Brain microvascular endothelial cell (primary cell): ENCODE measurements around the gene BTRC.
A peak's percentile ranks its signal among the peaks of the same experiment; 100 is the strongest.

Experiments
- DNase-seq: peaks from one replicate; pipeline ENCODE4 v3.0.0-alpha.2; 2020
- H3K27ac ChIP-seq: fragments of 250-450 bp; sonication (Bioruptor Pico); 2 replicates; pipeline ENCODE4 v1.5.1; 2020; ENCODE audit warnings: mild to moderate bottlenecking, moderate library complexity
- H3K27me3 ChIP-seq: fragments of 250-450 bp; sonication (Bioruptor Pico); replicated peaks from 2 replicates; pipeline ENCODE4 v1.5.1; 2020; ENCODE audit warnings: mild to moderate bottlenecking
- H3K36me3 ChIP-seq: fragments of 250-450 bp; sonication (Bioruptor Pico); replicated peaks from 2 replicates; pipeline ENCODE4 v1.5.1; 2020; ENCODE audit warnings: mild to moderate bottlenecking
- H3K4me3 ChIP-seq: 2 replicates; pipeline ENCODE4 v1.5.1; 2011; ENCODE audit warnings: low read depth, mild to moderate bottlenecking, control low read depth, low read length, moderate library complexity
- CTCF ChIP-seq: IDR thresholded peaks from 2 replicates; pipeline ENCODE4 v1.5.1; 2011; ENCODE audit warnings: low read depth, mild to moderate bottlenecking, moderate library complexity, low read length, control low read depth, inconsistent platforms; ENCODE audit errors: missing control alignments
- in situ Hi-C: cut with HindIII; loops from 2 replicates; pipeline ENCODE4 v1.10.0; 2017; ENCODE audit warnings: low sequenced_read_pairs, low pct_ligation_motif_present

The BTRC gene

GRCh38 chr10:101353692-101354327, at the start of gene BTRC:
Gene BTRC (plus strand): TSS chr10:101354165. CDS start chr10:101354181, 16 bp downstream.
- Histone ChIP-seq H3K27ac (peak within 1 kb of the TSS; percentile 69), H3K27me3 (peaks cover under 1% of the 10 kb centered on the region), H3K36me3 (no peaks in the 10 kb centered on the region), H3K4me3 (peak within 1 kb of the TSS; percentile 86)
- in situ Hi-C loops, result no loop called here
- no peak for TF ChIP-seq CTCF
- peak; percentile 99 for DNase-seq

DNA sequence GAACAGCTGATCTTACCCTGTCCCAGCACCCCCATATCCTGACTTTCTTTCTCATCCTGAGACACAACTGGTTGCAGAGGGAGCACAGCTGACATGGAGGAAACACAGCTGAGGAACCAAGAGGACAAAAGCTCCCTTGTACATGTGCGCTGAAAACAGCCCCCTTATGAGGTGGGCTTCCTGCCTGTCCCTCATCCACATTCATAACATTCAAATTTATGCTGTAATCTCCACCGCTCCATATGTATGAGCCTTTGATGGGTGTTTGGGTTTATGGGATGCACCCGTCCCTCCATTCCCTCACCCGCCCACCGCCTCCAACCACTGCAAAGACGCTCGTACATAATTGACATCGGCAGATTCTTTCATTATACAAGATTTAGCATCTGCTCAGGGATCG, 49.6 kb upstream of the BTRC start:
- no peak for TF ChIP-seq CTCF
- in situ Hi-C loops, result no loop called here
- H3K27me3 ChIP-seq, result peaks cover 28% of the 10 kb centered on the region
- H3K27ac ChIP-seq, result no peak overlapping the region
- DNase-seq, result no peak
- no peak overlapping the region for H3K4me3 ChIP-seq
- no peaks in the 10 kb centered on the region for H3K36me3 ChIP-seq

- H3K27me3 ChIP-seq, result peaks cover 32% of the 10 kb centered on the region
- no peak for TF ChIP-seq CTCF
- no peak overlapping the region for H3K27ac ChIP-seq
- in situ Hi-C loops, result no loop called here
- H3K36me3 ChIP-seq, result no peaks in the 10 kb centered on the region
- no peak for DNase-seq
- no peak overlapping the region for H3K4me3 ChIP-seq
Observed at GRCh38 chr10:101305320-101306241, 48.4 kb upstream of the BTRC start.

GRCh38 chr10:101308051-101308450, 45.9 kb upstream of the BTRC start:
- in situ Hi-C loops, result no loop called here
- H3K4me3 ChIP-seq, result no peak overlapping the region
- no peak for TF ChIP-seq CTCF
- DNase-seq, result no peak
- no peaks in the 10 kb centered on the region for H3K36me3 ChIP-seq
- peaks cover 34% of the 10 kb centered on the region for H3K27me3 ChIP-seq
- H3K27ac ChIP-seq, result no peak overlapping the region

DNA sequence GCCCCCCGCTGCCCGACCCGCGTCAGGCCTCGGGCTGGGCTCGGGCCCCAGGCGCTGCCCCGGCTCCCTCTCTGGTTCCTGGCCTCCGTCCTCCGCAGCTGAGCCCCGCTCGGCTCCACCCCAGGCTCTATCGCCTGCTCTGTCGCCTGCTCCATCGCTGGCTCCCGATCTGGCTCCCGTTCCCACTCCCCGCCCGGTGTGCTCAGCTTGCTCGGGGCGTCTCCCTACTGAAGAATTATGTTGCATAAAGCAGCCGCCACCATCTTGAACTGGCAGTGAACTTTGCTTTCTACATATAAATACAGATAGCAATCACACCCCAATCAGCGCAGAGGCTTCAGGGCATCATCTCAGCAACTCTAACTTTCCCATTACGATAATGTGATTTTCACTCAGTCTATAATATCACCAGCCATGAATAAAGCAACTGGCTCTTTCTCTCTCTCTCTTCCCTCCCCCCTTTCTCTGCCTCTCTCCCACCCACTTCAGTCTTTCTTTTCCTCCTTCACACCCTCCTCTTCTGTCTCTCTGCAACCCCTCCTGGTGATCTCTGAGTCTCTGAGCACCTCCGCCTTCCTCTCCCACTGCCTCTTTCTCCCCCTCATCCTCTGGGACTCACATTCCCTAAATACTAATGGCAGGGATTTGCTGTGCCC, 43.3 kb upstream of the BTRC start:
- H3K27ac ChIP-seq, result no peak overlapping the region
- H3K4me3 ChIP-seq, result no peak overlapping the region
- peaks cover 23% of the 10 kb centered on the region for H3K27me3 ChIP-seq
- in situ Hi-C loops, result no loop called here
- H3K36me3 ChIP-seq, result no peaks in the 10 kb centered on the region
- DNase-seq, result peak; percentile 4
- no peak for TF ChIP-seq CTCF
